ENCODE data around the gene SEMA6A. TPM values are rescaled to one million over a fixed set of nuclear protein-coding genes. Genes with fewer than 3 reads are reported as not detected.

The SEMA6A gene
- total RNA-seq, 1 donor: under 0.01 TPM

- no peak overlapping the region for H3K4me2 ChIP-seq (ENCODE audit: insufficient read depth, low read length)
- no peak overlapping the region for H3K27ac ChIP-seq (ENCODE audit: low read depth, low read length)
- no peak overlapping the region for H2AFZ ChIP-seq (ENCODE audit: low read length)
- no peak overlapping the region for H3K4me3 ChIP-seq (ENCODE audit: insufficient read depth, low read length)
- H3K9me3 ChIP-seq (ENCODE audit: low read depth, low read length): no peaks in the 10 kb centered on the region
- H3K79me2 ChIP-seq (ENCODE audit: insufficient read depth, low read length): no peaks in the 10 kb centered on the region
- no peaks in the 10 kb centered on the region for H3K27me3 ChIP-seq (ENCODE audit: insufficient read depth, low read length)
- TF ChIP-seq, protein P1, sequence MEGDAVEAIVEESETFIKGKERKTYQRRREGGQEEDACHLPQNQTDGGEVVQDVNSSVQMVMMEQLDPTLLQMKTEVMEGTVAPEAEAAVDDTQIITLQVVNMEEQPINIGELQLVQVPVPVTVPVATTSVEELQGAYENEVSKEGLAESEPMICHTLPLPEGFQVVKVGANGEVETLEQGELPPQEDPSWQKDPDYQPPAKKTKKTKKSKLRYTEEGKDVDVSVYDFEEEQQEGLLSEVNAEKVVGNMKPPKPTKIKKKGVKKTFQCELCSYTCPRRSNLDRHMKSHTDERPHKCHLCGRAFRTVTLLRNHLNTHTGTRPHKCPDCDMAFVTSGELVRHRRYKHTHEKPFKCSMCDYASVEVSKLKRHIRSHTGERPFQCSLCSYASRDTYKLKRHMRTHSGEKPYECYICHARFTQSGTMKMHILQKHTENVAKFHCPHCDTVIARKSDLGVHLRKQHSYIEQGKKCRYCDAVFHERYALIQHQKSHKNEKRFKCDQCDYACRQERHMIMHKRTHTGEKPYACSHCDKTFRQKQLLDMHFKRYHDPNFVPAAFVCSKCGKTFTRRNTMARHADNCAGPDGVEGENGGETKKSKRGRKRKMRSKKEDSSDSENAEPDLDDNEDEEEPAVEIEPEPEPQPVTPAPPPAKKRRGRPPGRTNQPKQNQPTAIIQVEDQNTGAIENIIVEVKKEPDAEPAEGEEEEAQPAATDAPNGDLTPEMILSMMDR (IDR thresholded peaks at IDR 0.05; ENCODE audit: extremely low read depth, low read depth, low read length): no peak
- H3K4me1 ChIP-seq (ENCODE audit: insufficient read depth, low read length): no peaks in the 10 kb centered on the region
- H3K36me3 ChIP-seq (ENCODE audit: insufficient read depth, low read length): no peaks in the 10 kb centered on the region
- no peaks in the 10 kb centered on the region for H4K20me1 ChIP-seq (ENCODE audit: insufficient read depth, low read length)
- no peak for DNase-seq (ENCODE audit: insufficient read length, low spot score, missing footprints)
Observed at GRCh38 chr5:116521173-116521872, 53.3 kb downstream of the SEMA6A start.

GRCh38 chr5:116520771-116521170 is 53.9 kb downstream of the SEMA6A start:
- no peaks in the 10 kb centered on the region for H3K27me3 ChIP-seq (ENCODE audit: insufficient read depth, low read length)
- no peaks in the 10 kb centered on the region for H3K9me3 ChIP-seq (ENCODE audit: low read depth, low read length)
- H3K79me2 ChIP-seq (ENCODE audit: insufficient read depth, low read length): no peaks in the 10 kb centered on the region
- H3K4me3 ChIP-seq (ENCODE audit: insufficient read depth, low read length): no peak overlapping the region
- TF ChIP-seq, protein P1 (IDR thresholded peaks at IDR 0.05; ENCODE audit: extremely low read depth, low read depth, low read length): no peak
- DNase-seq (ENCODE audit: insufficient read length, low spot score, missing footprints): no peak
- no peak overlapping the region for H3K4me2 ChIP-seq (ENCODE audit: insufficient read depth, low read length)
- H4K20me1 ChIP-seq (ENCODE audit: insufficient read depth, low read length): no peaks in the 10 kb centered on the region
- H3K36me3 ChIP-seq (ENCODE audit: insufficient read depth, low read length): no peaks in the 10 kb centered on the region
- H3K4me1 ChIP-seq (ENCODE audit: insufficient read depth, low read length): no peaks in the 10 kb centered on the region
- no peak overlapping the region for H3K27ac ChIP-seq (ENCODE audit: low read depth, low read length)
- no peak overlapping the region for H2AFZ ChIP-seq (ENCODE audit: low read length)

- TF ChIP-seq, protein P1 (IDR thresholded peaks at IDR 0.05; ENCODE audit: extremely low read depth, low read depth, low read length): no peak
- H3K4me3 ChIP-seq (ENCODE audit: insufficient read depth, low read length): no peak overlapping the region
- no peak overlapping the region for H3K27ac ChIP-seq (ENCODE audit: low read depth, low read length)
- no peaks in the 10 kb centered on the region for H3K27me3 ChIP-seq (ENCODE audit: insufficient read depth, low read length)
- no peak overlapping the region for H3K4me2 ChIP-seq (ENCODE audit: insufficient read depth, low read length)
- H3K79me2 ChIP-seq (ENCODE audit: insufficient read depth, low read length): no peaks in the 10 kb centered on the region
- H3K9me3 ChIP-seq (ENCODE audit: low read depth, low read length): no peaks in the 10 kb centered on the region
- no peaks in the 10 kb centered on the region for H3K36me3 ChIP-seq (ENCODE audit: insufficient read depth, low read length)
- no peak for DNase-seq (ENCODE audit: insufficient read length, low spot score, missing footprints)
- no peaks in the 10 kb centered on the region for H3K4me1 ChIP-seq (ENCODE audit: insufficient read depth, low read length)
- no peaks in the 10 kb centered on the region for H4K20me1 ChIP-seq (ENCODE audit: insufficient read depth, low read length)
- H2AFZ ChIP-seq (ENCODE audit: low read length): no peak overlapping the region
Observed at GRCh38 chr5:116518423-116518822, 56.2 kb downstream of the SEMA6A start.

- no peaks in the 10 kb centered on the region for H4K20me1 ChIP-seq (ENCODE audit: insufficient read depth, low read length)
- H3K4me1 ChIP-seq (ENCODE audit: insufficient read depth, low read length): no peaks in the 10 kb centered on the region
- H3K4me3 ChIP-seq (ENCODE audit: insufficient read depth, low read length): no peak overlapping the region
- H3K27me3 ChIP-seq (ENCODE audit: insufficient read depth, low read length): no peaks in the 10 kb centered on the region
- no peak for DNase-seq (ENCODE audit: insufficient read length, low spot score, missing footprints)
- no peaks in the 10 kb centered on the region for H3K9me3 ChIP-seq (ENCODE audit: low read depth, low read length)
- H3K79me2 ChIP-seq (ENCODE audit: insufficient read depth, low read length): no peaks in the 10 kb centered on the region
- H3K27ac ChIP-seq (ENCODE audit: low read depth, low read length): no peak overlapping the region
- TF ChIP-seq, protein P1 (IDR thresholded peaks at IDR 0.05; ENCODE audit: extremely low read depth, low read depth, low read length): no peak
- no peak overlapping the region for H3K4me2 ChIP-seq (ENCODE audit: insufficient read depth, low read length)
- H2AFZ ChIP-seq (ENCODE audit: low read length): no peak overlapping the region
- no peaks in the 10 kb centered on the region for H3K36me3 ChIP-seq (ENCODE audit: insufficient read depth, low read length)
Observed at GRCh38 chr5:116517488-116517887, 57.1 kb downstream of the SEMA6A start.

Data from osteoblast (primary cell).